Measurements from ENCODE around the gene NCAPG. TPM values are rescaled to one million over a fixed set of nuclear protein-coding genes. Genes with fewer than 3 reads are reported as not detected.

NCAPG gene
- total RNA-seq, 1 donor from 2014 or later: 17.0 TPM

DNA sequence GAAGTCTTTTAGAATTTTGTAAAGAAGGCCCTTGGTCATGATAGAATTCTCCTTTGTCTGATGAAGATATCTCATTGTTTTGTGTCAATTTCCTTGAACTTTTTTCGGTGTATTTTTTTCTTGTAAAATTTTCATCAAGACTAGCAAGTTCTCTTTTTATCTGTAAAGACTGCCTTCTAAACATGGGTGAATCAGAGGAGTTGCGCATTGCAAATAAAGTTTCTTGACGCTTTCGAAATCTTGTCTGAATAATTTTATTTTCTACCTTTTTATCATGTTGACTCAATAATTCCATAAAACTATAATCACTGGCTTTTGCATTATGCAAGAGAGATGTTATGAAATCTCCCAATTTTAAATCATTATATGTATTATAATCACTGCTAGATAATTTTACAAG lies 66.2 kb downstream of the NCAPG start:
- peaks cover 23% of the 10 kb centered on the region for H3K9me3 Mint-ChIP-seq
- no peak for DNase-seq (ENCODE audit: low spot score in 2 of 2, unreplicated experiment in 2 of 2)
- H3K27me3 Mint-ChIP-seq (ENCODE audit: low read depth): no peaks in the 10 kb centered on the region
- H3K4me3 Mint-ChIP-seq: no peak overlapping the region
- no peak overlapping the region for H3K27ac Mint-ChIP-seq
- no peaks in the 10 kb centered on the region for H3K4me1 Mint-ChIP-seq
- H3K36me3 Mint-ChIP-seq: peaks cover 13% of the 10 kb centered on the region
- TF ChIP-seq, protein P1, sequence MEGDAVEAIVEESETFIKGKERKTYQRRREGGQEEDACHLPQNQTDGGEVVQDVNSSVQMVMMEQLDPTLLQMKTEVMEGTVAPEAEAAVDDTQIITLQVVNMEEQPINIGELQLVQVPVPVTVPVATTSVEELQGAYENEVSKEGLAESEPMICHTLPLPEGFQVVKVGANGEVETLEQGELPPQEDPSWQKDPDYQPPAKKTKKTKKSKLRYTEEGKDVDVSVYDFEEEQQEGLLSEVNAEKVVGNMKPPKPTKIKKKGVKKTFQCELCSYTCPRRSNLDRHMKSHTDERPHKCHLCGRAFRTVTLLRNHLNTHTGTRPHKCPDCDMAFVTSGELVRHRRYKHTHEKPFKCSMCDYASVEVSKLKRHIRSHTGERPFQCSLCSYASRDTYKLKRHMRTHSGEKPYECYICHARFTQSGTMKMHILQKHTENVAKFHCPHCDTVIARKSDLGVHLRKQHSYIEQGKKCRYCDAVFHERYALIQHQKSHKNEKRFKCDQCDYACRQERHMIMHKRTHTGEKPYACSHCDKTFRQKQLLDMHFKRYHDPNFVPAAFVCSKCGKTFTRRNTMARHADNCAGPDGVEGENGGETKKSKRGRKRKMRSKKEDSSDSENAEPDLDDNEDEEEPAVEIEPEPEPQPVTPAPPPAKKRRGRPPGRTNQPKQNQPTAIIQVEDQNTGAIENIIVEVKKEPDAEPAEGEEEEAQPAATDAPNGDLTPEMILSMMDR (IDR thresholded peaks at IDR 0.05; ENCODE audit: unreplicated experiment): no peak

DNA sequence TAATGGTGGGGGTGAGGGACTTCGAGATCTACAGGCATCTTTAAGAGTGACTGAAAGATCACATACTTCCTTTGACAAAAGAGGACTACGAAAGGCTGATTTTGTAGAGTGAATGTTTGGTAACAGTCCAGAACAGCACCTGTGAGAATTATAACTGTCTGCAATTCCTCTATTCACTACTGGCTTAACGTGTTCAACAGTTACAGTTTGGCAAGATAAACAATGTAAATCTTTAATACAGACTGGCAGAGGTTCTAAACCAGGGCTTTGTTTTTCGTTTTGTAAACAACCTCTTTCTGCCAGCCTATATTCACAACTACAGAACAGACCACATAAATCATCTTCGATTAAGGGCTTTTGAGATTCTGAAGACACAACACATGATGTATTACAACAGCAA lies 66.9 kb downstream of the NCAPG start:
- Mint-ChIP-seq H3K36me3 (peaks cover 13% of the 10 kb centered on the region), H3K27ac (no peak overlapping the region), H3K4me3 (no peak overlapping the region), H3K4me1 (no peaks in the 10 kb centered on the region), H3K9me3 (peaks cover 23% of the 10 kb centered on the region), H3K27me3 (ENCODE audit: low read depth) (no peaks in the 10 kb centered on the region)
- no peak for DNase-seq (ENCODE audit: low spot score in 2 of 2, unreplicated experiment in 2 of 2)
- TF ChIP-seq, protein P1 (IDR thresholded peaks at IDR 0.05; ENCODE audit: unreplicated experiment): no peak

- TF ChIP-seq, protein P1 (IDR thresholded peaks at IDR 0.05; ENCODE audit: unreplicated experiment): no peak
- Mint-ChIP-seq H3K36me3 (peaks cover 7% of the 10 kb centered on the region), H3K9me3 (no peaks in the 10 kb centered on the region), H3K27ac (no peak overlapping the region), H3K27me3 (ENCODE audit: low read depth) (no peaks in the 10 kb centered on the region), H3K4me1 (no peaks in the 10 kb centered on the region), H3K4me3 (no peak overlapping the region)
- DNase-seq (ENCODE audit: low spot score in 2 of 2, unreplicated experiment in 2 of 2): no peak
These were observed 73.3 kb downstream of the NCAPG start for GRCh38 chr4:17884063-17884462.

- DNase-seq (ENCODE audit: low spot score in 2 of 2, unreplicated experiment in 2 of 2): no peak
- H3K27ac Mint-ChIP-seq: no peak overlapping the region
- H3K4me3 Mint-ChIP-seq: no peak overlapping the region
- H3K36me3 Mint-ChIP-seq: peaks cover 7% of the 10 kb centered on the region
- H3K27me3 Mint-ChIP-seq (ENCODE audit: low read depth): no peaks in the 10 kb centered on the region
- no peaks in the 10 kb centered on the region for H3K4me1 Mint-ChIP-seq
- TF ChIP-seq, protein P1 (IDR thresholded peaks at IDR 0.05; ENCODE audit: unreplicated experiment): no peak
- no peaks in the 10 kb centered on the region for H3K9me3 Mint-ChIP-seq
These were observed 73.7 kb downstream of the NCAPG start for GRCh38 chr4:17884511-17884910.

GRCh38 chr4:17889692-17890091 lies 78.9 kb downstream of the NCAPG start:
- Mint-ChIP-seq H3K4me1 (no peaks in the 10 kb centered on the region), H3K4me3 (no peak overlapping the region), H3K27me3 (ENCODE audit: low read depth) (no peaks in the 10 kb centered on the region), H3K9me3 (no peaks in the 10 kb centered on the region), H3K36me3 (no peaks in the 10 kb centered on the region), H3K27ac (no peak overlapping the region)
- TF ChIP-seq, protein P1 (IDR thresholded peaks at IDR 0.05; ENCODE audit: unreplicated experiment): no peak
- no peak for DNase-seq (ENCODE audit: low spot score in 2 of 2, unreplicated experiment in 2 of 2)

DNA sequence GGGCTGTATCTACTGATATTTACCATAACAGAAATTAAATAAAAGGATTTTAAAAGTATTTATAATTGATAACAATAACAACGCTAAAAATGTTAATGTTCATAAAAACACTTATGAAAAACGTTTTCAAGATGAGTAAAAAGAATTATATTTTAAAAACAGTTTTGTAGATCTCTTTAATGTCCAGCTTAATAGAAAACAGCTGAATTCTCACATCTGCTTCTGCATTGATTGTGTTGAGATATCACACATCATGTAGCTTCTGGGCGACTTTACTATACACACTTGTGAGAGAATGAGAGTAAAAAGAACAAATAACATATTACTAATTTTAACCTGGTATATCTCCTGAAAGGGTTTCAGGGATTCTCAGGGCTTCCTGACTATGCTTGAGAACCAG lies 83.6 kb downstream of the NCAPG start:
- H3K36me3 Mint-ChIP-seq: peaks cover 10% of the 10 kb centered on the region
- TF ChIP-seq, protein P1 (IDR thresholded peaks at IDR 0.05; ENCODE audit: unreplicated experiment): no peak
- no peak overlapping the region for H3K4me3 Mint-ChIP-seq
- peaks cover 4% of the 10 kb centered on the region for H3K4me1 Mint-ChIP-seq
- DNase-seq (ENCODE audit: low spot score in 2 of 2, unreplicated experiment in 2 of 2): no peak
- H3K9me3 Mint-ChIP-seq: peaks cover 9% of the 10 kb centered on the region
- no peak overlapping the region for H3K27ac Mint-ChIP-seq
- no peaks in the 10 kb centered on the region for H3K27me3 Mint-ChIP-seq (ENCODE audit: low read depth)

All from mesothelial cell of epicardium (in vitro differentiated cells).